ENCODE results near the gene CBX4. TPM values are rescaled to one million over a fixed set of nuclear protein-coding genes. Genes with fewer than 3 reads are reported as not detected.

The CBX4 gene
- total and polyA plus RNA-seq, 2 of the 13 experiments (the other 11 are each of a cell fraction or from before 2014, with no cell fraction given) = 25.8 to 50.8 TPM

GRCh38 chr17:79789943-79790804, 49.1 kb downstream of the CBX4 start (continued):
- TF ChIP-seq KIAA2018 (CRISPR knock-in tag; IDR thresholded peaks at IDR 0.05; ENCODE audit: borderline replicate concordance) (no peak), POLR2AphosphoS2 (IDR thresholded peaks at IDR 0.05; ENCODE audit: low read depth, low read length) (no peak), STAT6 (CRISPR knock-in tag; IDR thresholded peaks at IDR 0.05; ENCODE audit: borderline replicate concordance) (no peak; the same call in 1 of the 2 replicates), NKX3-1 (CRISPR knock-in tag; IDR thresholded peaks at IDR 0.05) (no peak), SNAI1 (CRISPR knock-in tag; IDR thresholded peaks at IDR 0.05; ENCODE audit: borderline replicate concordance) (0 out of 2 replicates have a peak, but pooled peaks have one; percentile 30), ATM (IDR thresholded peaks at IDR 0.05; ENCODE audit: borderline replicate concordance) (no peak), GABPA (IDR thresholded peaks at IDR 0.05; ENCODE audit: low read depth, low read length) (no peak), GABPA (CRISPR knock-in tag; IDR thresholded peaks at IDR 0.05; ENCODE audit: low read depth) (no peak), GATAD2A (CRISPR knock-in tag; IDR thresholded peaks at IDR 0.05) (no peak), KDM6A (CRISPR knock-in tag; IDR thresholded peaks at IDR 0.05; ENCODE audit: low read depth) (no peak), RBM39 (IDR thresholded peaks at IDR 0.05; ENCODE audit: low read depth, low read length, poor library complexity, severe bottlenecking) (no peak), ZNF292 (CRISPR knock-in tag; IDR thresholded peaks at IDR 0.05; ENCODE audit: borderline replicate concordance, low read depth) (no peak), ZNF776 (CRISPR knock-in tag; IDR thresholded peaks at IDR 0.05) (peak; percentile 62; the same call in 1 of the 2 replicates), CHD4 (IDR thresholded peaks at IDR 0.05; ENCODE audit: borderline replicate concordance, low read length) (no peak), PLSCR1 (CRISPR knock-in tag; IDR thresholded peaks at IDR 0.05; ENCODE audit: borderline replicate concordance) (no peak), CC2D1A (CRISPR knock-in tag; IDR thresholded peaks at IDR 0.05) (no peak), RAD51 (IDR thresholded peaks at IDR 0.05; ENCODE audit: borderline replicate concordance) (no peak), RFXAP (CRISPR knock-in tag; IDR thresholded peaks at IDR 0.05; ENCODE audit: borderline replicate concordance) (no peak)
